ENCODE measurements around the gene CLDN20. TPM values are rescaled to one million over a fixed set of nuclear protein-coding genes. Genes with fewer than 3 reads are reported as not detected.

Gene CLDN20
- total and polyA plus RNA-seq, 2 of the 4 experiments (the other 2 are of a cell fraction): not detected

GRCh38 chr6:155240905-155241600 lies 22.8 kb upstream of the CLDN20 start:
- H4K5ac ChIP-seq (ENCODE audit: low read depth, low read length): no peak overlapping the region
- no peak overlapping the region for H2AFZ ChIP-seq (replicated peaks; ENCODE audit: low read length, poor library complexity)
- H3K27ac ChIP-seq (ENCODE audit: insufficient read depth, low read length): no peak overlapping the region
- no peaks in the 10 kb centered on the region for H3K79me1 ChIP-seq (ENCODE audit: low read depth in 1 of 2, low read length in 2 of 2)
- no peak overlapping the region for H3K18ac ChIP-seq (ENCODE audit: low read depth, low read length)
- no peak for DNase-seq
- H3K9me1 ChIP-seq (ENCODE audit: insufficient read depth, low read length): peaks cover 3% of the 10 kb centered on the region; the same call in 1 of the 2 replicates
- H3K9me3 ChIP-seq (ENCODE audit: control insufficient read depth, insufficient read depth, low read length): no peaks in the 10 kb centered on the region; the same call in 1 of the 2 replicates
- no peaks in the 10 kb centered on the region for H3K36me3 ChIP-seq (ENCODE audit: control insufficient read depth, insufficient read depth, low read length)
- dilution Hi-C loops (cut with HindIII; ENCODE audit: low sequenced_read_pairs, unreplicated experiment) (no loop called here), in situ Hi-C loops (cut with MboI; ENCODE audit: low sequenced_read_pairs) (loop anchor here (10.0 kb wide), 1 partner anchor 566 kb away; no protein-coding TSS in a partner anchor), intact Hi-C loops (cut with micrococcal nuclease) (no loop called here)
- no peak overlapping the region for H2BK120ac ChIP-seq (ENCODE audit: low read depth, low read length)
- ChIA-PET CTCF (no interaction called here), POLR2A (ENCODE audit: unreplicated experiment) (no interaction called here)
- H3K4me2 ChIP-seq (ENCODE audit: low read depth, low read length): no peak overlapping the region
- no peak overlapping the region for H2BK20ac ChIP-seq (ENCODE audit: low read depth, low read length)
- no peaks in the 10 kb centered on the region for H3K27me3 ChIP-seq (ENCODE audit: control insufficient read depth, insufficient read depth, low read length)
- H2BK15ac ChIP-seq (ENCODE audit: low read depth, low read length): no peak overlapping the region
- WGBS, 2 experiments (ENCODE audit: extremely low coverage in 2 of 2, insufficient read length in 1 of 2): 90% methylated on average over 2 of the region's 19 CpGs; no CpG with 5 or more reads in 1 of the 2 experiments
- no TSS peak for BruUV-seq (replicated peaks)
- no peak for ATAC-seq (ENCODE audit: low read depth)
- H3K9ac ChIP-seq (ENCODE audit: low read depth, low read length): no peak overlapping the region
- no peak overlapping the region for H3K56ac ChIP-seq (ENCODE audit: extremely low read depth, insufficient read depth, low read length)
- H3K23ac ChIP-seq (ENCODE audit: low read depth, low read length): no peak overlapping the region
- no peak overlapping the region for H2AK5ac ChIP-seq (ENCODE audit: low read depth, low read length)
- H3K4ac ChIP-seq (ENCODE audit: low read depth, low read length): no peak overlapping the region
- no peak overlapping the region for H2AK9ac ChIP-seq (replicated peaks; ENCODE audit: low read depth, low read length, poor library complexity)
- no peak overlapping the region for H4K91ac ChIP-seq (ENCODE audit: insufficient read depth, low read depth, low read length)
- no peak for TF ChIP-seq SMC3 (IDR thresholded peaks at IDR 0.05; ENCODE audit: low read depth, low read length)
- no peak for TF ChIP-seq RFX5 (IDR thresholded peaks at IDR 0.05; ENCODE audit: low read depth, low read length)
- no peak for TF ChIP-seq CEBPB (IDR thresholded peaks at IDR 0.05; ENCODE audit: low read depth, low read length)
- no peak for TF ChIP-seq ELK1 (IDR thresholded peaks at IDR 0.05; ENCODE audit: borderline replicate concordance, low read depth, low read length)
- TF ChIP-seq POLR2A (IDR thresholded peaks at IDR 0.05; ENCODE audit: low read depth, low read length): no peak
- no peak for TF ChIP-seq RCOR1 (IDR thresholded peaks at IDR 0.05; ENCODE audit: insufficient replicate concordance, low read length)
- no peak for TF ChIP-seq RAD21 (IDR thresholded peaks at IDR 0.05; ENCODE audit: low read length)
- no peak for TF ChIP-seq MAFK (IDR thresholded peaks at IDR 0.05; ENCODE audit: low read depth, low read length)
- no peak for TF ChIP-seq CHD1 (IDR thresholded peaks at IDR 0.05; ENCODE audit: low read depth, low read length)
- TF ChIP-seq CTCF (conservative IDR thresholded peaks at IDR 0.05; ENCODE audit: low read depth, low read length): no peak
- no peak for TF ChIP-seq MAZ (IDR thresholded peaks at IDR 0.05; ENCODE audit: borderline replicate concordance, low read depth, low read length)
- TF ChIP-seq FOS (IDR thresholded peaks at IDR 0.05; ENCODE audit: low read depth, low read length): no peak
- no peak overlapping the region for H3K14ac ChIP-seq (replicated peaks; ENCODE audit: low read depth, low read length)
- H2BK5ac ChIP-seq (ENCODE audit: low read depth, low read length, poor library complexity, severe bottlenecking): no peak overlapping the region
- H4K8ac ChIP-seq (ENCODE audit: low read depth in 2 of 2, low read length in 2 of 2): no peak overlapping the region
- peaks cover 1% of the 10 kb centered on the region; the same call in 1 of the 2 replicates for H3K4me1 ChIP-seq (ENCODE audit: control insufficient read depth, insufficient read depth, low read length)
- no peaks in the 10 kb centered on the region for H4K20me1 ChIP-seq (ENCODE audit: insufficient read depth, low read length)
- no peak overlapping the region for H3K4me3 ChIP-seq (ENCODE audit: insufficient read depth, low read depth, low read length)

Measured in IMR-90 (cell line).